H1 (cell line): ENCODE measurements around the gene CYB561A3. TPM values are rescaled to one million over a fixed set of nuclear protein-coding genes. Genes with fewer than 3 reads are reported as not detected.

Source experiments
- CTCF ChIA-PET: fragments of 300-600 bp; sonication (Branson Sonifier 250); formaldehyde crosslinking; loops from one replicate; lab custom pipeline; 2021; ENCODE audit not compliant: partially characterized antibody; lab: Charles Lee
- POLR2A ChIA-PET: fragments of 300-600 bp; sonication (Branson Sonifier 250); formaldehyde crosslinking; loops from one replicate; lab custom pipeline; 2021; ENCODE audit warnings: inconsistent platforms; ENCODE audit not compliant: partially characterized antibody; lab: Charles Lee
- DNase-seq, 2 experiments: peaks; one replicate each; pipeline versions ENCODE4 v3.0.0 to v3.0.0-alpha.2; 2010 to 2022; ENCODE audit warnings: low spot score in 2 of 2, low read depth in 1 of 2, mixed read lengths in 1 of 2
- FAIRE-seq: peaks from 2 replicates; lab custom pipeline; 2011; peaks lifted over from hg19 to GRCh38; lab: Jason Lieb, UNC
- H2AFZ ChIP-seq: 2 replicates; pipeline ENCODE4 v1.8.1; 2012; ENCODE audit warnings: low read length, inconsistent platforms
- H2AK5ac ChIP-seq: 2 replicates; pipeline ENCODE4 v1.6.1; 2013; ENCODE audit warnings: low read depth, low read length
- H2BK120ac ChIP-seq: replicated peaks from 2 replicates; pipeline ENCODE3; 2013; ENCODE audit warnings: low read depth, low read length, inconsistent platforms
- H2BK12ac ChIP-seq: 2 replicates; pipeline ENCODE4 v1.6.1; 2013; ENCODE audit warnings: low read depth, low read length
- H2BK15ac ChIP-seq: 2 replicates; pipeline ENCODE4 v1.6.1; 2013; ENCODE audit warnings: low read length
- H2BK20ac ChIP-seq: 2 replicates; pipeline ENCODE4 v1.6.1; 2013; ENCODE audit warnings: low read length
- H2BK5ac ChIP-seq: 2 replicates; pipeline ENCODE4 v1.6.1; 2013; ENCODE audit warnings: low read depth, low read length
- H3K14ac ChIP-seq: 2 replicates; pipeline ENCODE4 v1.6.1; 2013; ENCODE audit warnings: inconsistent platforms; ENCODE audit not compliant: insufficient read length
- H3K18ac ChIP-seq: 2 replicates; pipeline ENCODE4 v1.6.1; 2013; ENCODE audit warnings: low read length; ENCODE audit errors: extremely low read depth
- H3K23ac ChIP-seq: 2 replicates; pipeline ENCODE4 v1.6.1; 2013; ENCODE audit warnings: inconsistent platforms; ENCODE audit not compliant: insufficient read length
- H3K23me2 ChIP-seq: 2 replicates; pipeline ENCODE4 v1.6.1; 2013; ENCODE audit warnings: low read depth, low read length
- H3K27ac ChIP-seq: 2 replicates; pipeline ENCODE4 v1.6.1; 2011; ENCODE audit warnings: low read depth, low read length, inconsistent platforms
- H3K27me3 ChIP-seq, 4 experiments: replicated peaks in 1 of 4; 1 replicate in 1 of 4; 2 replicates in 3 of 4; pipeline versions ENCODE4 v1.6.1 to v1.8.1; 2011 to 2013; ENCODE audit warnings: low read length in 3 of 4, mild to moderate bottlenecking in 3 of 4, inconsistent platforms in 2 of 4, mixed read lengths in 2 of 4, moderate library complexity in 1 of 4; ENCODE audit not compliant: control insufficient read depth in 3 of 4, insufficient read depth in 3 of 4; ENCODE audit errors: extremely low read depth in 1 of 4
- H3K36me3 ChIP-seq, 4 experiments: 2 replicates each; pipeline versions ENCODE4 v1.6.1 to v1.8.1; 2011 to 2013; ENCODE audit warnings: mild to moderate bottlenecking in 4 of 4, low read length in 3 of 4, moderate library complexity in 2 of 4, control low read depth in 1 of 4, inconsistent platforms in 1 of 4; ENCODE audit not compliant: insufficient read depth in 4 of 4, control insufficient read depth in 2 of 4
- H3K4ac ChIP-seq: replicated peaks from 2 replicates; pipeline ENCODE3; 2013; ENCODE audit warnings: low read length, low read depth, mixed read lengths, inconsistent platforms; ENCODE audit not compliant: insufficient read length
- H3K4me1 ChIP-seq, 4 experiments: replicated peaks in 1 of 4; 1 replicate in 1 of 4; 2 replicates in 3 of 4; pipeline versions ENCODE4 v1.6.1 to v1.8.1; 2011 to 2013; ENCODE audit warnings: low read length in 3 of 4, inconsistent platforms in 2 of 4, mixed read lengths in 1 of 4; ENCODE audit not compliant: insufficient read depth in 4 of 4, control insufficient read depth in 3 of 4
- H3K4me2 ChIP-seq, 2 experiments: 2 replicates each; pipeline versions ENCODE4 v1.6.1 to v1.8.1; 2011 to 2013; ENCODE audit warnings: low read depth in 2 of 2, low read length in 2 of 2, control low read depth in 1 of 2, inconsistent platforms in 1 of 2, mild to moderate bottlenecking in 1 of 2; ENCODE audit not compliant: insufficient read depth in 1 of 2
- H3K4me3 ChIP-seq, 4 experiments: fragments of 200-600, 300-600 bp in 1 of 4; sonication (generic), shearing (Covaris generic), sonication (Bioruptor Twin) in 1 of 4; 2 replicates each; pipeline versions ENCODE4 v1.5.1 to v1.8.1; 2011 to 2016; ENCODE audit warnings: low read length in 4 of 4, low read depth in 3 of 4, control low read depth in 2 of 4, inconsistent platforms in 2 of 4, mild to moderate bottlenecking in 2 of 4, mixed read lengths in 1 of 4, moderate library complexity in 1 of 4; ENCODE audit not compliant: insufficient read depth in 2 of 4; ENCODE audit errors: extremely low read depth in 1 of 4
- H3K56ac ChIP-seq: replicated peaks from 2 replicates; pipeline ENCODE3; 2013; ENCODE audit warnings: low read depth, mild to moderate bottlenecking, mixed read lengths, low read length, inconsistent platforms; ENCODE audit not compliant: insufficient read length
- H3K79me1 ChIP-seq: 2 replicates; pipeline ENCODE4 v1.6.1; 2013; ENCODE audit warnings: low read depth, low read length, control low read depth
- H3K79me2 ChIP-seq, 2 experiments: 2 replicates each; pipeline versions ENCODE4 v1.6.1 to v1.8.1; 2012 to 2013; ENCODE audit warnings: low read length in 2 of 2, mild to moderate bottlenecking in 2 of 2, inconsistent platforms in 1 of 2; ENCODE audit not compliant: insufficient read depth in 2 of 2, control insufficient read depth in 1 of 2
- H3K9ac ChIP-seq, 4 experiments: replicated peaks in 1 of 4; 1 replicate in 1 of 4; 2 replicates in 3 of 4; pipeline versions ENCODE4 v1.6.1 to v1.8.1; 2011 to 2013; ENCODE audit warnings: low read depth in 3 of 4, low read length in 3 of 4, control low read depth in 2 of 4, mild to moderate bottlenecking in 2 of 4, moderate library complexity in 2 of 4, inconsistent platforms in 1 of 4; ENCODE audit errors: extremely low read depth in 1 of 4
- H3K9me3 ChIP-seq, 2 experiments: 2 replicates each; pipeline versions ENCODE4 v1.6.1 to v1.8.1; 2012 to 2013; ENCODE audit warnings: mild to moderate bottlenecking in 2 of 2, moderate library complexity in 2 of 2, control low read depth in 1 of 2, inconsistent platforms in 1 of 2, low read depth in 1 of 2, low read length in 1 of 2, mixed read lengths in 1 of 2; ENCODE audit not compliant: insufficient read depth in 2 of 2
- H4K20me1 ChIP-seq, 2 experiments: replicated peaks in 1 of 2; 2 replicates each; pipeline versions ENCODE3 to v1.8.1; 2011 to 2013; ENCODE audit warnings: inconsistent platforms in 2 of 2, low read length in 2 of 2, mild to moderate bottlenecking in 1 of 2; ENCODE audit not compliant: insufficient read depth in 2 of 2, control insufficient read depth in 1 of 2
- H4K5ac ChIP-seq: 2 replicates; pipeline ENCODE4 v1.6.1; 2013; ENCODE audit warnings: low read length, low read depth, mixed read lengths, inconsistent platforms; ENCODE audit not compliant: insufficient read length
- H4K8ac ChIP-seq: 2 replicates; pipeline ENCODE4 v1.8.0; 2013; ENCODE audit warnings: mild to moderate bottlenecking, moderate library complexity, low read length, inconsistent platforms; ENCODE audit not compliant: insufficient read depth; ENCODE audit errors: extremely low read depth
- H4K91ac ChIP-seq: replicated peaks from 2 replicates; pipeline ENCODE3; 2013; ENCODE audit warnings: low read length, mixed read lengths, inconsistent platforms; ENCODE audit not compliant: insufficient read length
- BACH1 ChIP-seq: IDR thresholded peaks from 2 replicates; pipeline ENCODE4 v1.6.1; 2012; ENCODE audit warnings: low read length, improper control_type of control experiment
- CHD1 ChIP-seq: IDR thresholded peaks from 2 replicates; pipeline ENCODE4 v1.6.1; 2012; ENCODE audit warnings: low read depth, low read length, improper control_type of control experiment
- WGBS, 2 experiments: shearing (Covaris generic) in 1 of 2; methylation state at CpG; one replicate each; pipeline versions ENCODE4 v1.1.6 to v1.1.7; 2013 to 2015; ENCODE audit warnings: low lambda C conversion rate in 2 of 2, mixed read lengths in 2 of 2, inconsistent platforms in 1 of 2, low coverage in 1 of 2, missing lambda C conversion rate in 1 of 2; ENCODE audit not compliant: insufficient replicate concordance in 2 of 2, insufficient coverage in 1 of 2, insufficient read length in 1 of 2; ENCODE audit errors: extremely low coverage in 1 of 2, missing lambda C conversion rate in 1 of 2; 5-methylcytosine and 5-hydroxymethylcytosine counted together
- polyA plus RNA-seq, 7 experiments: library from polyadenylated mRNA; depleted of rRNA in 3 of 7; stranded (reverse) in 5 of 7; unstranded in 2 of 7; fragments of >200 nt in 5 of 7; fragments of 200-250 nt in 2 of 7; gene quantifications; 1 replicate in 5 of 7; 2 replicates in 1 of 7; 4 replicates in 1 of 7; pipeline versions ENCODE4 v1.2.1 to v1.2.3, GENCODE V29; 2011 to 2013; ENCODE audit warnings: missing spikeins in 2 of 7, mixed read lengths in 2 of 7
- total RNA-seq: library from RNA; stranded (reverse); fragmentation: NEBNext Ultra II Directional; extraction: Animal tissue kit (Norgen Biotek cat#: 25700); gene quantifications from 2 replicates; pipeline ENCODE4 v1.2.1, GENCODE V29; 2021

CYB561A3 gene
- total and polyA plus RNA-seq, 2 of the 8 experiments (the other 6 are each of a cell fraction or from before 2014, with no cell fraction given): 29.6 to 41.2 TPM

- H2BK15ac ChIP-seq: no peak overlapping the region
- H3K36me3 ChIP-seq: peaks cover 0 to 13% (median 4%) of the 10 kb centered on the region in 4 experiments; a peak in 4 of 8 replicates
- no peaks in the 10 kb centered on the region for H3K27me3 ChIP-seq
- H3K9ac ChIP-seq: no peak overlapping the region; a peak in 1 of 7 replicates
- TF ChIP-seq BACH1 (no peak), CHD1 (no peak)
- no peak for DNase-seq
- H2BK20ac ChIP-seq: no peak overlapping the region
- no peak overlapping the region for H2AFZ ChIP-seq
- no peaks in the 10 kb centered on the region for H3K9me3 ChIP-seq
- no peak overlapping the region for H3K4ac ChIP-seq
- H3K4me3 ChIP-seq: no peak overlapping the region
- H4K5ac ChIP-seq: no peak overlapping the region
- no peak overlapping the region for H2BK12ac ChIP-seq
- no peak overlapping the region for H3K56ac ChIP-seq
- H3K14ac ChIP-seq: no peak overlapping the region
- POLR2A ChIA-PET: interaction anchor here (39.7 kb wide), 1 partner anchor 29 kb away, joined by 1106 read pairs; the partner anchor contains the start of genes CYB561A3 and TMEM138
- H2BK5ac ChIP-seq: no peak overlapping the region
- 84% methylated on average over 2 of the region's 2 CpGs; no CpG with 5 or more reads in 1 of the 2 experiments for WGBS, 2 experiments
- H3K18ac ChIP-seq: no peak overlapping the region
- H2AK5ac ChIP-seq: no peak overlapping the region
- H4K20me1 ChIP-seq: no peaks in the 10 kb centered on the region
- no peak overlapping the region; the same call in 1 of the 2 replicates for H4K8ac ChIP-seq
- no peak overlapping the region for H3K4me2 ChIP-seq
- no peak overlapping the region for H3K27ac ChIP-seq
- H3K23me2 ChIP-seq: no peaks in the 10 kb centered on the region
- H3K4me1 ChIP-seq: peaks cover 0 to 1% (median under 1%) of the 10 kb centered on the region in 4 experiments; a peak in 2 of 7 replicates
- H3K23ac ChIP-seq: no peak overlapping the region
- no peak overlapping the region for H2BK120ac ChIP-seq
- no peak for FAIRE-seq
- no peaks in the 10 kb centered on the region for H3K79me2 ChIP-seq
- H3K79me1 ChIP-seq: no peaks in the 10 kb centered on the region
- H4K91ac ChIP-seq: no peak overlapping the region
- CTCF ChIA-PET: interaction anchor here (8.5 to 10.1 kb wide), 2 partner anchors 22 to 44 kb away, joined by 255 to 290 read pairs; partner anchors contain the start of genes CYB561A3 and TMEM138
These were observed 20.7 kb downstream of the CYB561A3 start for GRCh38 chr11:61340979-61341378.
